SKM-1 treated with dmso at 0.1 percent for 144 hours (cell line): ENCODE measurements around the gene TESMIN.

Experiments used
- DNase-seq: peaks from one replicate; lab custom pipeline; 2025; ENCODE audit not compliant: unreplicated experiment; lab: John Stamatoyannopoulos, UW

Gene TESMIN

GRCh38 chr11:68751331-68751856, at the start of gene TESMIN:
Gene TESMIN (minus strand): TSS chr11:68751520. CDS start chr11:68750660, 860 bp downstream.
- DNase-seq = peak; percentile 86

GRCh38 chr11:68798221-68798813, 47.0 kb upstream of the TESMIN start:
- peak; percentile 6 for DNase-seq

GRCh38 chr11:68796801-68797200, 45.5 kb upstream of the TESMIN start:
- DNase-seq = no peak

GRCh38 chr11:68792400-68792966, 41.2 kb upstream of the TESMIN start:
- DNase-seq = no peak

- no peak for DNase-seq
These were observed 33.3 kb upstream of the TESMIN start for GRCh38 chr11:68784653-68785052.

GRCh38 chr11:68783216-68783821, 32.0 kb upstream of the TESMIN start:
- no peak for DNase-seq

GRCh38 chr11:68782711-68783110, 31.4 kb upstream of the TESMIN start:
- no peak for DNase-seq

GRCh38 chr11:68780829-68781228, 29.5 kb upstream of the TESMIN start:
- no peak for DNase-seq

GRCh38 chr11:68778205-68778604, 26.9 kb upstream of the TESMIN start:
- DNase-seq = no peak

- DNase-seq = no peak
These were observed 25.3 kb upstream of the TESMIN start for GRCh38 chr11:68776442-68777235.

GRCh38 chr11:68775951-68776388, 24.6 kb upstream of the TESMIN start:
- no peak for DNase-seq

GRCh38 chr11:68774194-68774585, 22.9 kb upstream of the TESMIN start:
- no peak for DNase-seq

- DNase-seq = no peak
These were observed 22.3 kb upstream of the TESMIN start for GRCh38 chr11:68773521-68774193.

- DNase-seq = no peak
These were observed 21.6 kb upstream of the TESMIN start for GRCh38 chr11:68772936-68773335.

GRCh38 chr11:68770781-68771180, 19.5 kb upstream of the TESMIN start:
- no peak for DNase-seq

GRCh38 chr11:68767672-68768071, 16.4 kb upstream of the TESMIN start:
- no peak for DNase-seq

GRCh38 chr11:68766786-68767185, 15.5 kb upstream of the TESMIN start:
- DNase-seq = no peak

GRCh38 chr11:68764746-68765145, 13.4 kb upstream of the TESMIN start:
- DNase-seq = no peak

- DNase-seq = no peak
These were observed 12.8 kb upstream of the TESMIN start for GRCh38 chr11:68763926-68764657.

GRCh38 chr11:68763181-68763721, 11.9 kb upstream of the TESMIN start:
- no peak for DNase-seq
